ENCODE results near the gene CPLX3.
"Not testable (repeated sequence)": the region's sequence is repeated elsewhere in the genome, so short reads cannot be mapped to it uniquely, and the experiment has no call there.

CPLX3 gene

DNA sequence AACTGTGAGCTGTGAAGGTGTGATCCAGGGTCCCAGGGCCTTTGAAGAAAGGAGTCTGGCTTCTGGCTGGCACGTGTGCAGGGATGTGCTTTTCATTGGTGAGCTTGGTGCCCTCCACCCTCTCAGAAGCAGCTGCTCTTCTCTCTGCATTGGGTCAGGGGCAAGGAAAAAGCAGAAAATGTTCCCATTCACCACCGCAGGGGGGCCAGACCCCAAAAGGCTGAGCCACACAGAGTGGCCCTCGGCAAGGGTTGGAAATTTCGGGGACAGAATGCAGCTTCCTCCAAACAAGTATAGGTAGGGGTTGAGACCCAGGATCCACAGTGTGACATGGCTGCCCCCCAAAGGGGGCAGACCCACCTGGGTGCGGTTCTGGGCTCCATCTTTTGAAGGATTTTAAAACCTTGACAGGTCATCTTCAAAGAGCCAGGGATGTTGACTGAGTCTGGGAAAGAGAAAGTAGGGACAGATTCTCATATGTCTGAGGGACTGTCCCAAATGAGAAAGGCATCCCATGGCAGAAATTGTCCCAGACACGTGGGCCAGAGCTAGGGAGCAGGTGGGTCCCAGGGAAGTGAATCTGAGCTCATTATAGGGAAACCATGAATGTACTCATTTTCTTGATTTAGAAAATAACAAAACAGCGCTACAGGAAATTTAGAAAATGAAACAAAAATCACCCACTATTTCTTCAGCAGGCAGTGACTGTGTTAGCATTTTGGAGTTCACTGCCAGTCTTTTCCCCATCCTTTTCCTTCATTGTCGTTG is 41.8 kb upstream of the CPLX3 start:
- in situ Hi-C loops (cut with HindIII; ENCODE audit: low sequenced_read_pairs): no loop called here
- H3K4me3 ChIP-seq (ENCODE audit: low read depth, low read length): no peak overlapping the region
- no peak for DNase-seq (ENCODE audit: low read depth, low spot score)

DNA sequence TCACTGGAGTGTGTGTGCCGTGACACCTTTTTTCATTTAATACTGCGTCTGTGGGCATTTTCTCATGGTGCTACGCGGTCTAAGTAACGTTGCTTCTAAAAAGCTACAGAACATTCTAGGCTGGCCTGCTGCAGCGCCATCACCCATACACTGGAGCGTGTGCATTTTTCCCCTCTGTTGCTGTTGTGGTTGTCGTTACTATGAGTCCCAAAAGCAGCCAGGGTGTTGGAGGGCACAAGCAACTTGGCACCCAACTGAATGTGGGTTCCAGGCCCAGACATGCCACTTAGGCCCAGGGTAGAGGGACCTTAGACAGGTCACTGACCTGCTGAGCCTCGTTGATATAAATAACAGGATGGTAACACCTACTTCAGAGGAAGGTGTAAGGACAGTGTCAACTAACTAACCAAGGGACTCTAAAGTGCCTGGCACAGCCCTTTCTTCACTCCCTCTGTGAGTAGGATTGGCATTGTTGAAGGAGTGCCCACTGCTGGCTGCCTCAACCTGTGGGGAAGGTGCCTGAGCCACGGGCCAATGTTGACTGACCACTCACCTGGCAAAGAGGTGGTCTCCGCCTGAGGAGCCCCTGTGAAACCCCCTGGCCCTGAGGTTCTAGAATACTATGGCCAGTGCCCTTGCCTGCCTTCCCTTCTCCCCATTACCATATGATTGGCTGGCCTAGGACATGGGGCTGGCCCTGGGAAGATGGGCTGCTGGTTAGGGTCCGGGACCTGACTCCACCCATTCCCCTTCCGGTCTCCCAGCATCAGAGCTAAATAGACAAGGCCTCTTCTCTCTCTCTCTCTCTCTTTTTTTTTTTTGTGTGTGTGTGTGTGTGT is 41.0 kb upstream of the CPLX3 start:
- TF ChIP-seq, protein P1, sequence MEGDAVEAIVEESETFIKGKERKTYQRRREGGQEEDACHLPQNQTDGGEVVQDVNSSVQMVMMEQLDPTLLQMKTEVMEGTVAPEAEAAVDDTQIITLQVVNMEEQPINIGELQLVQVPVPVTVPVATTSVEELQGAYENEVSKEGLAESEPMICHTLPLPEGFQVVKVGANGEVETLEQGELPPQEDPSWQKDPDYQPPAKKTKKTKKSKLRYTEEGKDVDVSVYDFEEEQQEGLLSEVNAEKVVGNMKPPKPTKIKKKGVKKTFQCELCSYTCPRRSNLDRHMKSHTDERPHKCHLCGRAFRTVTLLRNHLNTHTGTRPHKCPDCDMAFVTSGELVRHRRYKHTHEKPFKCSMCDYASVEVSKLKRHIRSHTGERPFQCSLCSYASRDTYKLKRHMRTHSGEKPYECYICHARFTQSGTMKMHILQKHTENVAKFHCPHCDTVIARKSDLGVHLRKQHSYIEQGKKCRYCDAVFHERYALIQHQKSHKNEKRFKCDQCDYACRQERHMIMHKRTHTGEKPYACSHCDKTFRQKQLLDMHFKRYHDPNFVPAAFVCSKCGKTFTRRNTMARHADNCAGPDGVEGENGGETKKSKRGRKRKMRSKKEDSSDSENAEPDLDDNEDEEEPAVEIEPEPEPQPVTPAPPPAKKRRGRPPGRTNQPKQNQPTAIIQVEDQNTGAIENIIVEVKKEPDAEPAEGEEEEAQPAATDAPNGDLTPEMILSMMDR (IDR thresholded peaks at IDR 0.05; ENCODE audit: low read depth, low read length): no peak
- in situ Hi-C loops (cut with HindIII; ENCODE audit: low sequenced_read_pairs): no loop called here
- DNase-seq (ENCODE audit: low read depth, low spot score): no peak
- no peak overlapping the region for H3K4me3 ChIP-seq (ENCODE audit: low read depth, low read length)

More for the DNA sequence above, 41.8 kb upstream of the CPLX3 start:
- TF ChIP-seq, protein P1 (IDR thresholded peaks at IDR 0.05; ENCODE audit: low read depth, low read length): no peak

DNA sequence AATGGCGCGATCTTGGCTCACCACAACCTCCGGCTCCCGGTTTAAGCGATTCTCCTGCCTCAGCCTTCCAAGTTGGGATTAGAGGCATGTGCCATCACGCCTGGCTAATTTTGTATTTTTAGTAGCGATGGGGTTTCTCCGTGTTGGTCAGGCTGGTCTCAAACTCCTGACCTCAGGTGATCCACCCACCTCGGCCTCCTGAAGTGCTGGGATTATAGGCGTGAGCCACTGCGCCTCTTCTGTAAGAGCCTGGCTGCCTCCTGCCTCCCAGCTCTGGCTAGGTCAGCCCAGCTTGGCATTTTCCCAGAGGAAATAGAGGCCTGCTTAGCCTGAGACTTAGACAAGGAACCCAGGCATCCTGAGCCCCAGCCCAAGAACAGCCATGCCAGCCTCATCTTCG is 40.3 kb upstream of the CPLX3 start:
- H3K4me3 ChIP-seq (ENCODE audit: low read depth, low read length); DNase-seq (ENCODE audit: low read depth, low spot score); in situ Hi-C loops (cut with HindIII; ENCODE audit: low sequenced_read_pairs): not testable (repeated sequence)

DNA sequence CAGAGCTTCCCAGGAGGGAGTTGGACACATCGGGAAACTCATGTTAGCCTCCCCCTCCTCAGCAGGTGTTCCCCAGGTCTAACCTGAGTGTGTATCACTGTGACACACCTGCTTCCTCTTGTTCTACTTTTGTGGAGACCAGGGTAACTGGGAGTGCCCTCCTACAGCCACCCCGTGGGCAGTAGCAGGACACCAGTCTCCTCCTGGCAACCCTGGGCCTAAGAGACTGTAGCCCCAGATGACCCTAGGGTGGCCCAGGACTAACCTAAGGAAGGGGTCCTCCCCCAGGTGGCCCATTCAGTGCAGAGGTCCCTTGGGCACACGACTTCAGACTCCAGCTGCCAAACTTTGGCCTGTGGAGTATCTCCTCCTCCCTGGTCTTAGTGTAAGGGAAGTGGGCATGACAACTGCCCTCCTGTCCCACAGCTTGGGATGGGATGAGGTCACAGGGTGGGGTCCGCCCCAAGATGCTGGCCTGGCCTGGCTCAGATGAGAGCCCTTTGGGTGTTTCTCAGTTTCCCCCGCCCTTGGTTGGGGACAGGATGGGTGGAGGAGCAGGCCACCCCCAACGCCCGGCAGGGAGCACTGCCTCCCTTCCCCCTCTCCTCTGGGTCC is 39.8 kb upstream of the CPLX3 start:
- no peak overlapping the region for H3K4me3 ChIP-seq (ENCODE audit: low read depth, low read length)
- DNase-seq (ENCODE audit: low read depth, low spot score): no peak
- TF ChIP-seq, protein P1 (IDR thresholded peaks at IDR 0.05; ENCODE audit: low read depth, low read length): no peak
- in situ Hi-C loops (cut with HindIII; ENCODE audit: low sequenced_read_pairs): no loop called here

DNA sequence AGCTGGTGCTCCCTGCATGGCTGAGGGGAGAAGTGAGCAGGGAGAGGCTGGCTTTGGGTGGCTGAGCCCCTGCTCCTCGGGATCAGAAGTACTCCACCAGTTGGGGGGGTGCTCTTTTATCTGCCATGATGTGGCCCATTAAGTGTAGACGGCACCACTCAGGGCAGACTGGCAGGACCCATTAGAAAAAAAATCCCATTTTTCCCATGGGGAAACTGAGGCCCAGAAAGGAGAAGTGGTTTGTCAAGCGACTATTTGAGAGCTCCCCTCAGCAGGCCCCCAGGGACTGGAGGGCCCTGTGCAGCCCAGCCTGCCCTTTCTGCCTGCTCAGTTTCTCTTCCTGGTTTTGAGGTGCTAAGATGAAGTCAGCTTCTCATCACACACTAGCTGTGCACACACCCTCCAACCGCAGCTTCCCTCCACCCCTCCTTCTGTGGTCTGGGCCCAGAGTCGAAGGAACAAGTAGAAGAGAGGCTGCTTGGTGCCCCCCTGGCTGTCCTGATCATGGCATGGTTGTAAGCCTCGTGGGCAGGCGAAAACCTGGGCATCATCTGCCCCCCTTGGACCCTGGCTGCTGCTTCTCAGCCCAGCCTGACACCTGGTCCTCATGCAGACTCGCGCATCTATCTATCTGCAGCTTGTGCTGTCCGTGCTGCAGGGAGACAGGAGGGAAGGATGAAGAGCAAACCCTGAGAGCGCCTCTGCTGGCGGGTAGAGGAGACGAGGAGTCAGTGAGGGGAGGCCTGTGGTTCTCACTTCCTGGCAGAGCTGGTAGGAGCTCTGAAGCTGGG is 39.0 kb upstream of the CPLX3 start:
- TF ChIP-seq, protein P1 (IDR thresholded peaks at IDR 0.05; ENCODE audit: low read depth, low read length): peak; percentile 80
- H3K4me3 ChIP-seq (ENCODE audit: low read depth, low read length): no peak overlapping the region
- in situ Hi-C loops (cut with HindIII; ENCODE audit: low sequenced_read_pairs): no loop called here
- peak; percentile 80 for DNase-seq (ENCODE audit: low read depth, low spot score)

DNA sequence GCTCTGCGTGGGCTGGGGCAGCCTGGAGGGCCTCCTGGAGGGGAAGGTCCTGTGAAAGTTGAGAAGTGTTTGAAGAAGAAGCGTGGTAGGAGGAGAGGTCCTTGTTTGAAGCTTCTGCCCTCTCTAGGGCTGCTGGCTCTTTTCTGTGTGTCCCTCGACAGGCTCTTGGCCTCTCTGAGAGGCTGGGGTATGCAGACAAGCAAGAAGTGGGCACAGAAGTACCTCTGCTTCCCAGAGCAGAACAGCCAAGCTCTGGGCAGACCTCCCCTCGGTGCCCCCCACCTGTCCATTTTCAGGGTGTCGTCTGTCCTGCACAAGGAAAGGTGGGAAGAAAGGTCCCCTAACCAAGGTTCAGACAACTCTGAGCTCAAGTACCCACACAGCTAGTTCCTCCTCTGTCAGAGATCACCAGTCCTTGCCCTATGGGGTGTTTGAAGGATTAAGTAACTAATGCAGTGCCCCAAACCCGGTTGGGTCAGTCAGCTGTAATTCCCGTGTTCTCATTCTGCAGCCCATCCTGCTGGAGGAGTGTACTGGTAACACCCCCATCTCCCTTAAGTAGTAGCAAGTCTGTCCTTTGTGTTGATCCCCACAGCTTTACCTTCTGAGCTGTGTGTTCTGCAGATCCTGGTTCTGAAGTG is 38.3 kb upstream of the CPLX3 start:
- no peak for DNase-seq (ENCODE audit: low read depth, low spot score)
- H3K4me3 ChIP-seq (ENCODE audit: low read depth, low read length): no peak overlapping the region
- in situ Hi-C loops (cut with HindIII; ENCODE audit: low sequenced_read_pairs): no loop called here
- TF ChIP-seq, protein P1 (IDR thresholded peaks at IDR 0.05; ENCODE audit: low read depth, low read length): no peak
